ENCODE data around the gene CCL2. TPM values are rescaled to one million over a fixed set of nuclear protein-coding genes. Genes with fewer than 3 reads are reported as not detected.
"Not testable (repeated sequence)": the region's sequence is repeated elsewhere in the genome, so short reads cannot be mapped to it uniquely, and the experiment has no call there.

The CCL2 gene
- 135 and 355 TPM in 2 replicates for total RNA-seq

GRCh38 chr17:34254651-34255380 is at the start of gene CCL2:
Gene CCL2 (plus strand): TSS chr17:34255285. CDS start chr17:34255350, 65 bp downstream.
- peak; percentile 93 for DNase-seq (ENCODE audit: low read depth, low spot score)

- no peak for DNase-seq (ENCODE audit: low read depth, low spot score)
Observed at GRCh38 chr17:34205401-34205800, 49.7 kb upstream of the CCL2 start.

GRCh38 chr17:34206569-34206968 is 48.5 kb upstream of the CCL2 start:
- DNase-seq (ENCODE audit: low read depth, low spot score), result no peak

- DNase-seq (ENCODE audit: low read depth, low spot score), result no peak
Observed at GRCh38 chr17:34207572-34207971, 47.5 kb upstream of the CCL2 start.

GRCh38 chr17:34218748-34219147 is 36.3 kb upstream of the CCL2 start:
- no peak for DNase-seq (ENCODE audit: low read depth, low spot score)

GRCh38 chr17:34219405-34219804 is 35.7 kb upstream of the CCL2 start:
- DNase-seq (ENCODE audit: low read depth, low spot score), result no peak

DNA sequence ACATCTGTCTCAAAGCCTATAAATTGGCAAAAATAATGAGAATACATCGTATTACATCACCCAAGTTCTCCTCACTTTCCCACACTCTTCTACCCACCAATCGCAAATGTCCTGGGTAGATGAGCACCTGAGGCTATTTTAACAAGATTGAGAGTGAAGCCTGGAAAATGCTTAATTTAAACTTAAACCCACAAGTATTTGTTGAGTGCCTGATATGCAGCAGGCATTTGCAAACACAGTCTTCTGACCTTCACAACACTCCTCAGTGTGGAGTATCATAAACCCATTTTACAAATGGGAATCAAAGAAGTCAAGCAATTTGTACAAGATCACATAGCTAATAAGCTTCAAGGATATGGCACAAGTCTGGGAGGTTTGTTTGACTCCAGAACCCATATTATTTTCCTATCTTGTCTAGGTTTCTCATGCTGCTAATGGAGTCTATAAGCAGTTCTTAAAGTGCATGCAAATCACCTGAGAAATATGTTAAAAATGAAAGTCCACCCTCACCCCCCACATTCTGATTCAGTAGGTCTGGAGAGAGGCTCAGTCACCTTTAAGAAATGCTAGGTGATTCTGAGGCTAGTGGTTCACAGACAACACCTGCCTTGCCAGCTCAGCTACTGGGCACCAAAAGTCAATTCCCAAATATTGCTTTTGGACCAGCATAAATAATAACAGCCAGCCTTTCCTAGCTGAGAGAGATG is 34.9 kb upstream of the CCL2 start:
- no peak for DNase-seq (ENCODE audit: low read depth, low spot score)

GRCh38 chr17:34220752-34221395 is 34.2 kb upstream of the CCL2 start:
- no peak for DNase-seq (ENCODE audit: low read depth, low spot score)

DNA sequence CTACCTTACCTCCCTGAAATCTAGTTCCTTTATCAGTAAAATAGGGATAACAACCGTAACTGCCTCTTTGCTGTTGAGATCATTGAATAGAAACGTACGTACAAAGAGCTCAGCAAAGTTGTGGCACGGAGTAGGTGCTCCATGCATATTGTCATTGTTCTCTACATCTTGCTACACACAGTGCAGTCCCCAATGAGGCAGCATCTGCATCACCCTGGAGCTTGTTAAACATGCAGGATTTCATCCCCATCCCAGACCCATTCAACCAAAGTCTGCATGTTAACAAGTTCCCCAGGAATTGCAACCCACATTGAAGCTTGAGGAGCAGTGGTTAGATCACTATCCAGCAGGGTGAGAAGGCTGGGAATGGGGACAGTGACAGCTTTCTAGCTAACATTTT is 33.7 kb upstream of the CCL2 start:
- DNase-seq (ENCODE audit: low read depth, low spot score), result no peak

GRCh38 chr17:34222722-34223497 is 32.2 kb upstream of the CCL2 start:
- DNase-seq (ENCODE audit: low read depth, low spot score), result no peak

- no peak for DNase-seq (ENCODE audit: low read depth, low spot score)
Observed at GRCh38 chr17:34225046-34225445, 30.0 kb upstream of the CCL2 start.

GRCh38 chr17:34226011-34226743 is 28.9 kb upstream of the CCL2 start:
- DNase-seq (ENCODE audit: low read depth, low spot score), result no peak

GRCh38 chr17:34226744-34227034 is 28.4 kb upstream of the CCL2 start:
- DNase-seq (ENCODE audit: low read depth, low spot score), result no peak

GRCh38 chr17:34227293-34227692 is 27.8 kb upstream of the CCL2 start:
- not testable (repeated sequence) for DNase-seq (ENCODE audit: low read depth, low spot score)

- no peak for DNase-seq (ENCODE audit: low read depth, low spot score)
Observed at GRCh38 chr17:34227707-34228106, 27.4 kb upstream of the CCL2 start.

DNA sequence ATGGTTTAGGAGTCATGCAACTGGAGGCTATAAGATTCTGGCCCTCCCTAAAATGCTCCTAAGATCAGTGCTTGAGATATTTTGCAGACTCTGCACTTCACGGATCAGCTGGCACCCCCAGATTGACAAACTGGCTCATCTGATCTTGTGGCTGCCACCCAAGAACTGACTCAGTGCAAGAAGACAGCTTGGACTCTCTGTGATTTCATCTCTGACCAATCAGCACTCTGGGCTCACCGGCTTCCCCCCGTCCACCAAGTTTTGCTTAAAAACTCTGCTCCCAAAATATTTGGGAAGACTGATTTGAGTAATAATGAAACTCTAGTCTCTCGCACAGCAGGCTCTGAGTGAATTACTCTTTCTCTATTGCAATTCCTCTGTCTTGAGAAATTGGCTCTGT is 26.3 kb upstream of the CCL2 start:
- no peak for DNase-seq (ENCODE audit: low read depth, low spot score)

DNA sequence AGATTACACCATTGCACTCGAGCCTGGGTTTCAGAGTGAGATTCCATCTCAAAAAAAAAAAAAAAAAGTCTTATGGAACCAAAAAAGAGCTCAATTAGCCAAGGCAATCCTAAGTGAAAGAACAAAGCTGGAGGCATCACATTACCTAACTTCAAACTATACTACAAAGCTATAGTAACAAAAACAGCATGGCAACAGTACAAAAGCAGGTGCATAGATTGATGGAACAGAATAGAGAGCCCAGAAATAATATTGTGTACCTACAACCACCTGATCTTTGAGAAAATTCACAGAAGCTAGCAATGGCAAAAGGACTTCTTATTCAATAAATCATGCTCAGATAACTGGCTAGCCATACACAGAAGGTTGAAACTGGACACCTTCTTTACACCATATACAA is 24.7 kb upstream of the CCL2 start:
- DNase-seq (ENCODE audit: low read depth, low spot score), result no peak

- DNase-seq (ENCODE audit: low read depth, low spot score), result no peak
Observed at GRCh38 chr17:34234616-34235015, 20.5 kb upstream of the CCL2 start.

GRCh38 chr17:34235389-34236028 is 19.6 kb upstream of the CCL2 start:
- DNase-seq (ENCODE audit: low read depth, low spot score), result peak; percentile 93

GRCh38 chr17:34236281-34236892 is 18.7 kb upstream of the CCL2 start:
- DNase-seq (ENCODE audit: low read depth, low spot score), result no peak
